Panc1 (cell line): ENCODE results near the gene ARPP21. TPM values are rescaled to one million over a fixed set of nuclear protein-coding genes. Genes with fewer than 3 reads are reported as not detected.

Source experiments
- ATAC-seq: fragments of 200-7000 bp; cut with Tn5 transposase; 2 replicates; pipeline ENCODE4 v1.9.1; 2020; ENCODE audit warnings: mild to moderate bottlenecking, moderate library complexity
- BruUV-seq: library from RNA; stranded (reverse); fragments of 400-500 nt; replicated peaks from 2 replicates; lab custom pipeline; 2021; lab: Mats Ljungman, UMichigan
- CTCF ChIA-PET: fragments of 300-600 bp; sonication (Branson Sonifier 250); formaldehyde crosslinking; loops from one replicate; lab custom pipeline; 2022; ENCODE audit warnings: antibody characterized with exemption; lab: Charles Lee
- POLR2A ChIA-PET: fragments of 300-600 bp; sonication (Branson Sonifier 250); formaldehyde crosslinking; loops from one replicate; lab custom pipeline; 2022; ENCODE audit warnings: antibody characterized with exemption; lab: Charles Lee
- DNase-seq: peaks from one replicate; pipeline ENCODE4 v3.0.0-alpha.2; 2010; ENCODE audit warnings: low read depth, low spot score
- H3K27ac ChIP-seq: 2 replicates; pipeline ENCODE4 v1.5.1; 2011; ENCODE audit warnings: mild to moderate bottlenecking, low read length, inconsistent platforms
- H3K27me3 ChIP-seq: fragments of 200-500 bp; sonication (Bioruptor generic); 2 replicates; pipeline ENCODE4 v1.6.0; 2014; ENCODE audit warnings: low read length, inconsistent platforms; ENCODE audit not compliant: control insufficient read depth, insufficient read depth
- H3K36me3 ChIP-seq: fragments of 200-500 bp; sonication (Bioruptor generic); 2 replicates; pipeline ENCODE4 v1.5.1; 2014; ENCODE audit warnings: inconsistent platforms, mild to moderate bottlenecking, low read length, moderate library complexity; ENCODE audit not compliant: control insufficient read depth, insufficient read depth
- H3K4me1 ChIP-seq: 2 replicates; pipeline ENCODE4 v1.5.1; 2011; ENCODE audit warnings: inconsistent platforms, mild to moderate bottlenecking, low read length, moderate library complexity; ENCODE audit not compliant: control insufficient read depth, insufficient read depth
- H3K4me3 ChIP-seq, 2 experiments: 2 replicates each; pipeline ENCODE4 v1.5.1; 2011 to 2012; ENCODE audit warnings: low read depth in 2 of 2, low read length in 2 of 2, mild to moderate bottlenecking in 2 of 2, inconsistent platforms in 1 of 2, moderate library complexity in 1 of 2
- H3K9me3 ChIP-seq: fragments of 200-500 bp; sonication (Bioruptor generic); 2 replicates; pipeline ENCODE4 v1.5.1; 2014; ENCODE audit warnings: low read depth, mild to moderate bottlenecking, inconsistent platforms, low read length, moderate library complexity; ENCODE audit not compliant: control insufficient read depth, insufficient read depth
- CTCF ChIP-seq: fragments of 450-650 bp; IDR thresholded peaks from 2 replicates; pipeline ENCODE4 v1.5.1; 2017; ENCODE audit warnings: mild to moderate bottlenecking
- POLR2AphosphoS5 ChIP-seq: IDR thresholded peaks from 2 replicates; pipeline ENCODE4 v1.6.1; 2012; ENCODE audit warnings: mild to moderate bottlenecking, low read depth, low read length, moderate library complexity
- REST ChIP-seq, 2 experiments: IDR thresholded peaks; 2 replicates each; pipeline ENCODE4 v1.6.1; 2011 to 2012; ENCODE audit warnings: low read depth in 2 of 2, control low read depth in 1 of 2, low read length in 1 of 2, mild to moderate bottlenecking in 1 of 2, moderate library complexity in 1 of 2; ENCODE audit not compliant: insufficient read depth in 1 of 2
- SIN3A ChIP-seq: IDR thresholded peaks from 2 replicates; pipeline ENCODE4 v1.6.1; 2012; ENCODE audit warnings: low read depth, mild to moderate bottlenecking, low read length, moderate library complexity, borderline replicate concordance; ENCODE audit not compliant: insufficient read depth
- TCF7L2 ChIP-seq: IDR thresholded peaks from 2 replicates; pipeline ENCODE4 v1.6.1; 2011; ENCODE audit warnings: mild to moderate bottlenecking, low read depth, low read length, inconsistent platforms
- in situ Hi-C: cut with HindIII; loops from 2 replicates; pipeline ENCODE4 v1.10.0; 2016; ENCODE audit warnings: low sequenced_read_pairs, low pct_unique_long_range_greater_than_20kb
- intact Hi-C: fragments of 100-400 bp; cut with micrococcal nuclease; formaldehyde crosslinking; loops from one replicate; pipeline ENCODE4 v1.10.0; 2022; ENCODE audit not compliant: unreplicated experiment
- total RNA-seq: library from RNA; stranded (reverse); gene quantifications from one replicate; pipeline ENCODE4 v1.2.1, GENCODE V29; 2021; ENCODE audit not compliant: unreplicated experiment

Gene ARPP21
- total RNA-seq, 1 experiment from 2014 or later, result not detected

GRCh38 chr3:35653347-35653746 lies 14.0 kb downstream of the ARPP21 start:
- no peaks in the 10 kb centered on the region for H3K36me3 ChIP-seq
- ATAC-seq (no peak), DNase-seq (no peak)
- in situ Hi-C loops (no loop called here), intact Hi-C loops (no loop called here)
- H3K27ac ChIP-seq, result no peak overlapping the region
- H3K27me3 ChIP-seq, result no peaks in the 10 kb centered on the region
- no peaks in the 10 kb centered on the region for H3K4me1 ChIP-seq
- TF ChIP-seq SIN3A, result no peak
- BruUV-seq, result no TSS peak
- ChIA-PET CTCF (no interaction called here), POLR2A (no interaction called here)
- no peaks in the 10 kb centered on the region for H3K9me3 ChIP-seq
- no peak overlapping the region for H3K4me3 ChIP-seq

DNA sequence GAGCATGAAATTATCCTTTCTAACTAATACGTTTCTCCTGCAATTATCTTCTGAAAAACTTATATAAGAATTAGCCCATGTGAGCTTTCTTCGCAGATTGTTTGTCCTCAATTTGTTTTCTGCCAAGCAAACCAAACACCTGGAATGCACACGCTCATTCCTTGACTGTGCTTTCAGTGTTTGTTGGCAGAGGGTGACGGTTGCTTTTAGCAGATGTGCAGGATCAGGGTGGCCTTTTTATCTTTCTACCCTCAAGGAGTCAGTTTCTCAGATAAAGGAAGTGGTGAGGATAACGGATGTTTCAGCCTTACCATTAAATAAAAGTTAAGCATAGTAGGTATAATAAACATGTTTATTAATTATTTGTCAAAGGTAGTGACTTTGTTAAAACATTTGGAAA lies 15.2 kb downstream of the ARPP21 start:
- DNase-seq (no peak), ATAC-seq (no peak)
- H3K36me3 ChIP-seq, result no peaks in the 10 kb centered on the region
- H3K27me3 ChIP-seq, result no peaks in the 10 kb centered on the region
- H3K27ac ChIP-seq, result no peak overlapping the region
- no peak overlapping the region for H3K4me3 ChIP-seq
- ChIA-PET CTCF (no interaction called here), POLR2A (no interaction called here)
- TF ChIP-seq REST (IDR thresholded peaks at IDR 0.05; ENCODE audit: insufficient read depth in 1 of 2, low read depth in 2 of 2, low read length in 1 of 2), result no peak
- no peak for TF ChIP-seq TCF7L2
- TF ChIP-seq POLR2AphosphoS5, result no peak
- in situ Hi-C loops (no loop called here), intact Hi-C loops (no loop called here)
- no TSS peak for BruUV-seq
- no peaks in the 10 kb centered on the region for H3K9me3 ChIP-seq
- H3K4me1 ChIP-seq, result no peaks in the 10 kb centered on the region

- no peaks in the 10 kb centered on the region for H3K4me1 ChIP-seq
- no peak for TF ChIP-seq SIN3A
- no peak for TF ChIP-seq TCF7L2
- no peak for TF ChIP-seq POLR2AphosphoS5
- no peak for TF ChIP-seq REST (IDR thresholded peaks at IDR 0.05; ENCODE audit: insufficient read depth in 1 of 2, low read depth in 2 of 2, low read length in 1 of 2)
- TF ChIP-seq CTCF, result no peak
- H3K27me3 ChIP-seq, result no peaks in the 10 kb centered on the region
- POLR2A ChIA-PET, result no interaction called here
- H3K4me3 ChIP-seq, result no peak overlapping the region
- CTCF ChIA-PET, result no interaction called here
- in situ Hi-C loops, result no loop called here
- no TSS peak for BruUV-seq
- H3K36me3 ChIP-seq, result no peaks in the 10 kb centered on the region
- no peak for ATAC-seq
- H3K27ac ChIP-seq, result no peak overlapping the region
- intact Hi-C loops, result no loop called here
- DNase-seq, result no peak
- no peaks in the 10 kb centered on the region for H3K9me3 ChIP-seq
Measured at GRCh38 chr3:35658686-35659085, 19.4 kb downstream of the ARPP21 start.
